Fibroblast of pulmonary artery (primary cell): Measurements from ENCODE around the gene PPP1CA.

Experiments
- DNase-seq: peaks from one replicate; pipeline ENCODE4 v3.0.0-alpha.2; 2010; ENCODE audit warnings: low read depth
- H3K4me3 ChIP-seq: replicated peaks from 2 replicates; pipeline ENCODE4 v1.5.1; 2011; ENCODE audit warnings: low read depth, mild to moderate bottlenecking, control low read depth, low read length, moderate library complexity
- CTCF ChIP-seq: IDR thresholded peaks from 2 replicates; pipeline ENCODE4 v1.5.1; 2011; ENCODE audit warnings: mild to moderate bottlenecking, control low read depth, low read length, inconsistent platforms; ENCODE audit errors: missing control alignments

PPP1CA gene

DNA sequence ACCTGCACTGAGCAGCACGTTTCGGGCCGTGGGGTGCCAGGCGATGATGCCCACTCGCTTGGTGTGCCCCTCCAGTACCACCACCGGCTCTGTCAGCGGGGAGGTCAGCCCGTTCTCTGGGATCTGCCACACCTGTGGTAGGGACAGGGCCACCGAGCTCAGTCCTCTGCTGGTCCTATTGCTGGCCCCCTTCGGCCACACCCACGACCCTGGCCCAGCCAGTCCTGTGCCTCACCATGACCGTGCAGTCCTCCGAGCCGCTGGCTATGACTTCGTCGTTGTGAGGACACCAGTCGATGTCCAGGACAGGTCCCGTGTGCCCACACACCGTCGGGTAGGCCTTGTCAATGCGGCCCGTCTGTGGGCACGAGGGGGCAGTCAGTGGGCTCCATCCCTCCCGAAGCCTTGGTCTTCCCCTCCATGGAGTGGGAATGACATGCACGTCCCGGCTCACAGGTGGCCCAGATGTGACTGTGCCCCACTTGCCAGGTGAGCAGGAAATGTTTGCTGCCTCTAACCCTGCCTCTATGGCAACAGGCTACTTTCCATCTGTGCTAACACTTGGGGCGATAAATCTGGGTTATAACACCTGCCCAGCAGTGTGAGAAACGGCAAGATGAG, 40.2 kb upstream of the PPP1CA start:
- H3K4me3 ChIP-seq = no peak overlapping the region
- TF ChIP-seq CTCF = no peak
- DNase-seq = no peak

DNA sequence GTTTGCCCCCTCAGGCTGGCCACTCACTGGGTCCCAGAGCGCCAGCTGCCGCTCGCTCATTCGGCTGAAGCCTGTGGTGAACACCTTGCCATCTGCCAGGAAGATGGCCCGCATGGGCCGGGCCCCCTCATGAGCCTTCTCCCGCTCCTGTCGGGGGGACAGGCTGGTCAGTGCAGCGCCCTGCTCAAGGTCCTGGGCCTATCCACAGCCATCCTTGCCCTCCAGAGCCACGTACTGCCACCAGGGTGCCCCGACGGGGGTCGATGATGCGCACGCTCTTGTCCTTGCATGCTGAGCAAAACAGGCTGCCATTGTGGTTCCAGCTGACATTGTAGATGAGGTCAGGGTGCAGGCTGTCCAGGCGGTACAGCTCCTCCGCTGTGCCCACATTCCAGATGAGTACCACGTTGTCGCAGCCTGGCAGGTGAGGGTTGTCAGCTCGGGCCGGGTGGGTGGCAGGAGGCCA, 39.5 kb upstream of the PPP1CA start:
- H3K4me3 ChIP-seq = no peak overlapping the region
- DNase-seq = no peak
- no peak for TF ChIP-seq CTCF

- no peak for TF ChIP-seq CTCF
- H3K4me3 ChIP-seq = no peak overlapping the region
- DNase-seq = no peak
These were observed 38.8 kb upstream of the PPP1CA start for GRCh38 chr11:67440229-67441097.

DNA sequence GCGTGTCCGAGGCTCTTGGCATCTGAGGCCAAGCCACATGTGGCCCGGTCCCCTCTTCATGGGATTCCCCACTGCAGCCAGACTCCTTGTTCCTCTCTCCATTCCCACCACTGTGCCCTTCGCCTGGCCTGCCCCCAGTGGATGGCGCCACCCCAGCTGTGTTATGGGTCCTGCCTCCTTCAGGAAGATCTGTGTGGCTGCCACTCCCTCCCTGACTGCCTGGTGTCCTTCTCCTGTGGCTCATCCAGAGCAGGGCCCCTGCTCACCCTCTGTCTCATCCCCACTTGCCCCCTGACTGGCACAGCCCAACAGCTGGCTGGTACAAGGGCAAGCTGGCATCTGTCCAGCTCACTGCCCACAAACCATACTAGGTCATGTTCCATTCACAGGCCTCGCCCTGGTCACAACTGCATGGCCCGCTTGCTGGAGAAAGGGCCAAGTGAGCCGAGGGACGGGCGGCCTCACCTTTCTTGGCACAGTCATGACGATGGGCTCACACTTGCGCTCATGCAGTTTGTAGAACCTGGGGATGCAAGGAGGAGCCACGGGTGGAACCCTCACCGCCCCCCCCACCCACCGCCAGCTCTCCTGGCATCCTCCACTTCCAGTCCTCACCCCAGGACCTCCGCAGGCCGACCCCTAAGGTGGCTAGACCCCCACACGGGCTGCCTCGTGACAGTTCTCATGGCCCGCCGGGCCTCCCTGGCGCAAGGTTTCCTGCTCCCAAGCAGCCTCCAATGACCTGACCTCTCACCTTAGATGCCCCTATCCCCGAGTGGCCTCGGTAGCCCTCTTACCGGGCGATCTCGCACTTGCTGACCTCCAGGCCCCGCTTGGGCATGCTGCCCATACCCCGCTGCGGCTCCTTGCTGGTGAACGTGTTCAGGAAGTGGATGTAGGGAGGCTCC, 37.9 kb upstream of the PPP1CA start:
- H3K4me3 ChIP-seq = no peak overlapping the region
- TF ChIP-seq CTCF = peak; percentile 13
- DNase-seq = no peak

DNA sequence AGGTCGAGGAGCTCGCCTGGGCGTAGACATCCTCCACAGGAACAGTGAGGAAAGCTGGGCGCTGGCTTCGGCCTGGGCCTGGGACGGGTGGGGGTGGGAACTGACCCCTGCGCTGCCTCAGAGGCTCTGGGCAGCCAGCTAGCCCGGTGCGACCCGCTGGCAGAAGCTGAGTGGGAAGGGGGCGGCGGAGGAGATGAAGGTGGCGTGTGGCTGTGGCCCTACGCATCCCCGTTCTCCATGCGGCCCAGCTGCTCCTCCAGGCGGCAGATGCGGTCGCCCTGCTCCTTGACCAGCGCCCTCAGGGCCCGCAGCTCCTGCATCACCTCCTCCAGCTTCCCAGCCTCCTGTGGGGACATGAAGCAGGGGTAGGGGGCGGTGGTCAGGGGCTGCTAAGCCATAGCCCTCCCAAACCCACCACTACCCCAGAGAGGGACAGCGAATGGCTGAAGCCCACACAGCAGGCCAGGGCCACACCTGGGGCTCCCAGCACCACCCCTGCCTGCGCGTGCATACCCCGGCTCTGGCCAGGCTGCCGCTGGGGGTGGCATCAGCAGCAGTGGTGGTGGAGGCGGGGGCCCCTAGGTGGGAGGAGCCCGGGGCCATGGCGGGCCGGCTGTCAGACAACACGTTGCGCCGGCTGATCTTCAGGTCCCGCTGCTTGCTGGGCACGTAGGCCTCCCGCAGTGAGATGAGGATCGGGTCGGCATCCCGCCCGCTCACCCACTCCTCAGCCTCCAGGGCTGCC, 36.7 kb upstream of the PPP1CA start:
- H3K4me3 ChIP-seq = no peak overlapping the region
- no peak for TF ChIP-seq CTCF
- DNase-seq = no peak

DNA sequence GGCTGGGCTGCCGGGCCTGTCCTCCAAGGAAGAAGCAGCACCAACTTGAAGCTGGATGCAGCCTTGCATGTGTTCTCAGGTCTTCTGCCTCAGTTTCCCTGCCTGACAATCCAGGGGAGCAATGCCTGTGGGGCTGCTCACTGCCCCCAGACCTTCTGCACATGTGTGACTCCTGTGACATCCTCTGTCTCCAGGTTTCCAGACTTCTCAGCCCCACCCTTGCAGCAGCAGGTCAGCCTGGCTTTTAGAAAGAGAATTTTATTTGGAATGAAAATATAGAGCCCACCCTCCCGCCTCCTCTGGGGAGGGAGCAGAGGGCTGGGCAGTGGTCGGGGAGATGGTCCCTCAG, 36.1 kb upstream of the PPP1CA start:
- no peak overlapping the region for H3K4me3 ChIP-seq
- TF ChIP-seq CTCF = no peak
- no peak for DNase-seq
